ENCODE data around the gene CD9. TPM values are rescaled to one million over a fixed set of nuclear protein-coding genes. Genes with fewer than 3 reads are reported as not detected.
A peak's percentile ranks its signal among the peaks of the same experiment; 100 is the strongest.
"Not testable (repeated sequence)": the region's sequence is repeated elsewhere in the genome, so short reads cannot be mapped to it uniquely, and the experiment has no call there.

CD9 gene
- total and polyA plus RNA-seq, 7 experiments from 2014 or later = 3.8 to 19.3 (median 8.9) TPM

DNA sequence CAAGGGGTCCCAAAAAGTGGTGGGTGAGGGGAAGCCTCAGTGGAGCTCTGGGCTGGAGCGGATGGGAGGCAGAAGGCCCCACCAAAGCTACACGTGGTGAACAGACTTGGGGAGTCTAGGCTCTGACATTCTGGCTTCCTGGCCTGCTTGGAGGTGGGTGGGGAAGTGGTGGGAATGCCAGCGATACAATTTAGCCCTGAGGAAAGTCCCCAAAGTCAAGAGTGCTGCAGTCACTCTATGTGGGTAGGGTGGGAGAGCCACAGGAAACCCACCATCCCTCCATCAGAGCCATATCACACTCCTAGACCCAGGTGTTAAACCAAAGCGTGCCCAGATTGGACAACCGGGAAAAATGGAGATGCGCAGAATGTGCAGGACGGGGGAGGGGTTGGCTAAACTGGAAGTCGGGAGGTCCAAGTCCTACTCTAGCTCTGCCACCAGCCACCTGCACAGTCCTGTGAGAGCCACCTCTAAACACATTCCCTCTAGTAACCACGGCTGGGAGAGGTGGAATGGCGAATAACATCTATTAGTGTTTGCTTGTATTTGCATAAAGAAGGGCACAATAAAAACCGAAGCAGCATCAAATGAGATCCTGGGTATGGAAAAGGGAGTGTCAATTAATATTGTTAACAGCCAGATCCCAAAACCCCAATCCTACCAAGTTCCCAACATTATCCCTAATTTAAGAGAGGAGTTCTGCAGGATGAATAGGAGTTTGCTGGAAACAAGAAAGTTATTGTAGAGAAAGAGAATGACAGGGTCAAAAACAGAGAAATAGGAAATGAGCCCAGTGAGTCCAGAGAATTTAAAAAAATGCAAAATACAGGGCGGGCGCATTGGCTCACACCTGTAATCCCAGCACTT, 14.0 kb upstream of the CD9 start:
- intact Hi-C loops (cut with micrococcal nuclease) = no loop called here
- no peaks in the 10 kb centered on the region for H3K9me3 Mint-ChIP-seq
- peaks cover 9 to 19% (median 13%) of the 10 kb centered on the region in 5 donors for H3K27me3 Mint-ChIP-seq
- no peak for DNase-seq
- Histone ChIP-seq H3K27ac (ENCODE audit: low read depth, low read length) (no peak overlapping the region), H3K4me1 (ENCODE audit: control insufficient read depth in 2 of 2, insufficient read depth in 2 of 2, low read length in 2 of 2) (no peaks in the 10 kb centered on the region), H3K36me3 (ENCODE audit: control insufficient read depth in 2 of 3, insufficient read depth in 3 of 3, low read length in 3 of 3) (no peaks in the 10 kb centered on the region), H3K4me3 (ENCODE audit: low read length) (no peak overlapping the region), H3K9me3 (ENCODE audit: control insufficient read depth in 2 of 3, low read length in 3 of 3) (no peaks in the 10 kb centered on the region), H3K27me3 (ENCODE audit: control insufficient read depth in 2 of 2, insufficient read depth in 2 of 2, low read length in 2 of 2) (no peaks in the 10 kb centered on the region)
- peak overlapping the region in 1 of 10 donors; percentile 8 for H3K4me3 Mint-ChIP-seq
- ChIA-PET CTCF (interaction anchor here (1.0 to 1.3 kb wide), 2 partner anchors 10 to 56 kb away, joined by 3 read pairs; no protein-coding TSS in a partner anchor), POLR2A (no interaction called here)
- peaks cover 0 to 18% (median 12%) of the 10 kb centered on the region in 7 donors for H3K4me1 Mint-ChIP-seq
- ATAC-seq = no peak
- H3K27ac Mint-ChIP-seq = no peak overlapping the region
- no peaks in the 10 kb centered on the region for H3K36me3 Mint-ChIP-seq

DNA sequence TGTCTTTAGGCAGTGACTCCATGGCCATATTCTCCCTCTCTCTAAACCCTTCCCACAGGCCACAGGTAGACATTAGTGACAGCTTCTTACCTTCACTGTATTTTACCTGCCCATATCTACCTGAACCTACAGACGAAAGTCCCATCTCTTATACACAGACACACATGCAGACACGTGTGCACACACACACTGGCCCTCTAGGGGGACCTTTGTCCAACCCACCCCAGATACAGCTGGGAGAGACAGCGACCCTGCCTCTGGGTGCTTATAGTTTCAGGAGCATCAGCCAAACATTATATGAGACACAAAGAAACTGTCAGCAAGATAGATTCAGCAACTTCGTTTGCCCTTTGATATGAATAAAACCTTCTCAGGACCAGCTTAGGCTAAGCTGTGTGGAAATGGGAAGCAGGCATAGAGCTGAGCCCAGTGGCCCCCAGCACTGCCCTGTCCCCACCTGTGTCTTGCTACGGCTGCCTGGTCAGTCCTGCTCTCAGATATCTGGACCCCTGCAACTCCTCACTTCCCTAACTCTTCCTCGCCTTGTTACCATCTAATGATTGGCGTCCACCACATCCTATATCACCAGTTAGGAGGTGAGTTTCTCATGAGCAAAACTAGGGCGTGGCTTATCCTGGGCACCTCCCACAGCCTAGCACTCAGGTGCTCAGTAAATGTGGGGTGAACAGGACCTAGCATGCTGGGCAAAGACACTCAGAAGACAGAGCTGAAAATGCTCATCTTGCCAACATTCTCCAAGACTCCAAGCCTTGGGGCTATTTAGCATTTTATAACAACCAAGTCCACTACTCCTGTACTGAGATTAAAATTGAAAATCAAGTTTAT, 12.0 kb upstream of the CD9 start:
- Mint-ChIP-seq H3K36me3 (no peaks in the 10 kb centered on the region), H3K4me3 (no peak overlapping the region), H3K27me3 (peaks cover 9 to 25% (median 19%) of the 10 kb centered on the region in 5 donors), H3K9me3 (no peaks in the 10 kb centered on the region), H3K27ac (no peak overlapping the region), H3K4me1 (peaks cover 0 to 18% (median 12%) of the 10 kb centered on the region in 7 donors)
- POLR2A ChIA-PET = interaction anchor here (0.5 kb wide), 1 partner anchor 120 kb away, joined by 4 read pairs; no protein-coding TSS in a partner anchor
- no peak for DNase-seq
- intact Hi-C loops (cut with micrococcal nuclease) = no loop called here
- Histone ChIP-seq H3K9me3 (ENCODE audit: control insufficient read depth in 2 of 3, low read length in 3 of 3) (no peaks in the 10 kb centered on the region), H3K4me1 (ENCODE audit: control insufficient read depth in 2 of 2, insufficient read depth in 2 of 2, low read length in 2 of 2) (no peaks in the 10 kb centered on the region), H3K4me3 (ENCODE audit: low read length) (no peak overlapping the region), H3K27me3 (ENCODE audit: control insufficient read depth in 2 of 2, insufficient read depth in 2 of 2, low read length in 2 of 2) (no peaks in the 10 kb centered on the region), H3K36me3 (ENCODE audit: control insufficient read depth in 2 of 3, insufficient read depth in 3 of 3, low read length in 3 of 3) (no peaks in the 10 kb centered on the region), H3K27ac (ENCODE audit: low read depth, low read length) (no peak overlapping the region)
- CTCF ChIA-PET = no interaction called here
- no peak for ATAC-seq

DNA sequence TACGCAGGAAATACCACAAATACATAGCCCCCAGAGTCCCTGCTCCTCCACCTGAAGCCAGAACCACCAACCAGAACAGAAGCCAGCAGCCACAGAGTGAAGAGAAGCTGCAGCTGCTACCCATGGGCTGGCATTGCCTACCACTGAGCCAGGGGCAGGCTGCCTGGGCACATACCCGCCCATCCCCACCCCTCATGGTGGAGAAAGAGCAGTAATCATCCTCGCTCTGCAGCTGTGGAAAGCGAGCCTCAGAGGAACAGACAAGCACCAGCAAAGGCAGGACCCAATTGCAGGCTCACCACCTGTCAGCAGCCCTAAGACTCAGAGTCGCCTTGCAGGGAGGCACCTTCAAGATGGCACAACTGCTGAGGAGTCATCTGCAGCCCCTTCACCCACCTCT, 11.2 kb upstream of the CD9 start:
- H3K27ac Mint-ChIP-seq = no peak overlapping the region
- DNase-seq = no peak
- H3K9me3 Mint-ChIP-seq = no peaks in the 10 kb centered on the region
- Histone ChIP-seq H3K27ac (ENCODE audit: low read depth, low read length) (no peak overlapping the region), H3K27me3 (ENCODE audit: control insufficient read depth in 2 of 2, insufficient read depth in 2 of 2, low read length in 2 of 2) (no peaks in the 10 kb centered on the region), H3K36me3 (ENCODE audit: control insufficient read depth in 2 of 3, insufficient read depth in 3 of 3, low read length in 3 of 3) (no peaks in the 10 kb centered on the region), H3K4me3 (ENCODE audit: low read length) (no peak overlapping the region), H3K4me1 (ENCODE audit: control insufficient read depth in 2 of 2, insufficient read depth in 2 of 2, low read length in 2 of 2) (no peaks in the 10 kb centered on the region), H3K9me3 (ENCODE audit: control insufficient read depth in 2 of 3, low read length in 3 of 3) (no peaks in the 10 kb centered on the region)
- ATAC-seq = no peak
- H3K27me3 Mint-ChIP-seq = peaks cover 9 to 30% (median 19%) of the 10 kb centered on the region in 5 donors
- POLR2A ChIA-PET = interaction anchor here (0.5 kb wide), 1 partner anchor 121 kb away, joined by 4 read pairs; no protein-coding TSS in a partner anchor
- CTCF ChIA-PET = interaction anchor here (0.7 kb wide), 1 partner anchor 38 kb away, joined by 3 read pairs; no protein-coding TSS in a partner anchor
- intact Hi-C loops (cut with micrococcal nuclease) = no loop called here
- H3K36me3 Mint-ChIP-seq = no peaks in the 10 kb centered on the region
- no peak overlapping the region for H3K4me3 Mint-ChIP-seq
- H3K4me1 Mint-ChIP-seq = peaks cover 0 to 18% (median 12%) of the 10 kb centered on the region in 7 donors

DNA sequence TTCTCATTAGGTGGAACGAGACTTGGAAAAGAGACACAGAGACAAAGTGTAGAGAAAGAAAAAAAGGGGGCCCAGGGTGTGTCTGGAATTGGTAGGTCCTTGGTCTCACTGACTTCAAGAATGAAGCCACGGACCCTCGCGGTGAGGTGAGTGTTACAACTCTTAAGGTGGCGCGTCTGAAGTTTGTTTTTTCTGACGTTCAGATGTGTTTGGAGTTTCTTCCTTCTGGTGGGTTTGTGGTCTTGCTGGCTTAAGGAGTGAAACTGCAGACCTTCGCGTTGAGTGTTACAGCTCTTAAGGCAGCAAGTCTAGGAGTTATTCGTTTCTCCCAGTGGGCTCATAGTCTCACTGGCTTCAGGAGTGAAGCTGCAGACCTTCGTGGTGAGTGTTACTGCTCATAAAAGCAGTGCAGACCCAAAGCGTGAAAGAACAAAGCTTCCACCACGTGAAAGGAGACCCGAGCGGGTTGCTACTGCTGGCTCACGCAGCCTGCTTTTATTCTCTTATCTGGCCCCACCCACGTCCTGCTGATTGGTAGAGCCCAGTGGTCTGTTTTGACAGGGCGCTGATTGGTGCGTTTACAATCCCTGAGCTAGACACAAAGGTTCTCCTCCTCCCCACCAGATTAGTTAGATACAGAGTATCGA, 10.1 kb upstream of the CD9 start:
- peak overlapping the region in 1 of 9 donors; percentile 23 for H3K27ac Mint-ChIP-seq
- H3K27me3 ChIP-seq (ENCODE audit: control insufficient read depth in 2 of 2, insufficient read depth in 2 of 2, low read length in 2 of 2); H3K9me3 Mint-ChIP-seq; DNase-seq; H3K36me3 ChIP-seq (ENCODE audit: control insufficient read depth in 2 of 3, insufficient read depth in 3 of 3, low read length in 3 of 3); intact Hi-C loops (cut with micrococcal nuclease); H3K4me3 ChIP-seq (ENCODE audit: low read length); POLR2A ChIA-PET; ATAC-seq; H3K27ac ChIP-seq (ENCODE audit: low read depth, low read length); H3K9me3 ChIP-seq (ENCODE audit: control insufficient read depth in 2 of 3, low read length in 3 of 3); H3K36me3 Mint-ChIP-seq; H3K4me1 ChIP-seq (ENCODE audit: control insufficient read depth in 2 of 2, insufficient read depth in 2 of 2, low read length in 2 of 2): not testable (repeated sequence)
- peak overlapping the region in 5 of 10 donors; percentile 3 to 68 (median 49) for H3K4me3 Mint-ChIP-seq
- CTCF ChIA-PET = interaction anchor here (0.7 to 1.0 kb wide), 2 partner anchors 37 to 89 kb away, joined by 3 read pairs; no protein-coding TSS in a partner anchor
- H3K4me1 Mint-ChIP-seq = peaks cover 0 to 18% (median 12%) of the 10 kb centered on the region in 7 donors
- peaks cover 9 to 31% (median 19%) of the 10 kb centered on the region in 5 donors for H3K27me3 Mint-ChIP-seq

DNA sequence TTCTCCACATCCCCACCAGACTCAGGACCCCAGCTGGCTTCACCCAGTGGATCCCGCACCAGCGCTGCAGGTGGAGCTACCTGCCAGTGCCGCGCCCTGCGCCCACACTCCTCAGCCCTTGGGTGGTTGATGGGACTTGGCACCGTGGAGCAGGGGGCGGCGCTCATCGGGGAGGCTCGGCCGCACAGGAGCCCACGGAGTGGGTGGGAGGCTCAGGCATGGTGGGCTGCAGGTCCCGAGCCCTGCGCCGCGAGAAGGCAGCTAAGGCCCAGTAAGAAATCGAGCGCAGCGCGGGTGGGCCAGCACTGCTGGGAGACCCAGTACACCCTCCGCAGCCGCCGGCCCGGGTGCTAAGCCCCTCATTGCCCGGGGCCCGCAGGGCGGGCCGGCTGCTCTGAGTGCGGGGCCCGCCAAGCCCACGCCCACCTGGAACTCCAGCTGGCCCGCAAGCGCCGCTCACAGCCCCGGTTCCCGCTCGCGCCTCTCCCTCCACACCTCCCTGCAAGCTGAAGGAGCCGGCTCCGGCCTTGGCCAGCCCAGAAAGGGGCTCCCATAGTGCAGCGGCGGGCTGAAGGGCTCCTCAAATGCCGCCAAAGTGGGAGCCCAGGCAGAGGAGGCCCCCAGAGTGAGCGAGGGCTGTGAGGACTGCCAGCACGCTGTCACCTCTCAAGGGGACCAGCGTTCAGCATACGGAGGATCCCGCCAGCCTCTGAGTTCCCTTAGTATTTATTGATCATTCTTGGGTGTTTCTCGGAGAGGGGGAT, 9.3 kb upstream of the CD9 start:
- H3K27me3 ChIP-seq (ENCODE audit: control insufficient read depth in 2 of 2, insufficient read depth in 2 of 2, low read length in 2 of 2); H3K9me3 Mint-ChIP-seq; H3K36me3 Mint-ChIP-seq; POLR2A ChIA-PET; intact Hi-C loops (cut with micrococcal nuclease); H3K4me3 Mint-ChIP-seq; H3K9me3 ChIP-seq (ENCODE audit: control insufficient read depth in 2 of 3, low read length in 3 of 3); CTCF ChIA-PET; DNase-seq; H3K36me3 ChIP-seq (ENCODE audit: control insufficient read depth in 2 of 3, insufficient read depth in 3 of 3, low read length in 3 of 3); ATAC-seq; H3K27ac ChIP-seq (ENCODE audit: low read depth, low read length); H3K27ac Mint-ChIP-seq; H3K4me1 ChIP-seq (ENCODE audit: control insufficient read depth in 2 of 2, insufficient read depth in 2 of 2, low read length in 2 of 2); H3K4me3 ChIP-seq (ENCODE audit: low read length): not testable (repeated sequence)
- Mint-ChIP-seq H3K4me1 (peaks cover 3 to 20% (median 15%) of the 10 kb centered on the region in 7 donors), H3K27me3 (peaks cover 9 to 33% (median 19%) of the 10 kb centered on the region in 5 donors)

Data from naive thymus-derived CD4-positive, alpha-beta T cell (primary cell).